8988T (cell line): Measurements from ENCODE around the gene RERE.

Experiments
- DNase-seq: peaks from one replicate; pipeline ENCODE4 v3.0.0; 2011

The RERE gene

DNA sequence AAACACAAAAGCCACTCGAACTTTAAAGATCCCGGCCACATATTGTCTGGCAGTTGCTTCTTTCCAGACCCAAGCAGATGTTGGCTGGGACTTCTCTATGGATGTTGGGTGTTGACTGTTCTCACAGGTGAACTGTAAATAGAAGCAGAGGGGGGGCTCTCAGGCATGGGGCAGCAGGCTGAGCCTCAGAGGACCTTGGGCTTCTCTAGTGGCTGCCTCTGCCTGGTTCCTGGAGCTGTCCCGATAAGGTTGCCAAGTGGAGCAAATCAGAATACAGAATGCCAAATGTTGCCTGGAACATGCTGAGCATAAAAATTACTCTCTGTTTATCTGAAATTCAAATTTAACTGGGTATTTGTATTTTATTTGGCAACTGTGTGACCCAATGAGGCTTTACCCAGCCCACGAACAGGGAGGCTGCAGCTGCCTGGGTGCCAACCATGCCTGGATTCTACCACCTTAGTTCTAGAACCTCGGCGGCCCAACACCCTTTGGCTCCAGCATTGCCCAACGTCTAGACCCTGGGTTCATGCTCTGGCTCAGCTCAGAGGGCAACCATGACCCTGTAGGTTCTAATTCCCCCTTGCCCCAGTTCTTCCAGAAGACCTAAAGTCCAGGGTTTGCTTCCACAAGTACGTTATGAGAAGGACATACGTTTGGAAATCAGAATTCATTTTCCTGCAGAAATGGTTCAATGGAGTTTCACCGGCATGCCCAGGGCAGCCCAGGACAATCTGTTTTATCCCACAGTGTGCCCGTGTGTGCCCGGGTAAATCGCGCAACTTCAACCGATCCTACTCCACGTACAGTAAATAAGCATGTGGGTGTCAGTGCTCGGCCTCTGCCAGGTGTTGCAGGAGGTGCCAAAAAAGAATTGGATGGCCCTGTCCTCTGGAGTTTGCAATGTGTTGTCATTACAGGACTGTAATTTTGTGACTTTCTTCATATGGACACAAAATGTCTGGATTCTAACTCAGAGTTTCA, 504.9 kb downstream of the RERE start:
- DNase-seq = no peak

DNA sequence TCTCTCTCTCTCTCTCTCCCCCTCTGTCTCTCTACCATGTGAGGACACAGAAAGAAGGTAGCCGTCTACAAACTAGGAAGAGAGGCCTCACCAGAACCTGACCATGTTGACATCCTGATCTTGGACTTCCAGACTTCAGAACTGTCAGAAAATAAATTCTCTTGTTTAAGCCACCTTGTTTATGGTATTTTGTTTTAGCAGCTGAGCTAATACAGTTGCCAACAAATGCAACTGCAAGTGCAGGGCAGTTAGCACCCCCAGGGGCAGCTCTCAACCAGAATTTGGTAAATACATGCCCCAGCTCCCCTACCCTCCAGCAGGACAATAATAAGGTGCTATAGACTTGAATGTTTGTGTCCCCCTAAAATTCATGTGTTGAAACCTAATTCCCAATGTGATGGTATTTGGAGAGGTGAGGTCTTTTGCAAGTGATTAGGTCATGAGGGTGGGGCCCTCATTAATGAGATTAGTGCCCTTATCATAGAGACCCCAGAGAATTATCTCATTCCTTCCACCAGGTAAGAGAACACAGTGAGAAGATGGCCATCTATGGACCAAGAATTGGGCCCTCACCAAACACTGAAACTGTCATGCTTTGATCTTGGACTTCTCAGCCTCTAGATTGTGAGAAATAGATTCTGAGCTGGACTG, 506.2 kb downstream of the RERE start:
- DNase-seq = no peak

DNA sequence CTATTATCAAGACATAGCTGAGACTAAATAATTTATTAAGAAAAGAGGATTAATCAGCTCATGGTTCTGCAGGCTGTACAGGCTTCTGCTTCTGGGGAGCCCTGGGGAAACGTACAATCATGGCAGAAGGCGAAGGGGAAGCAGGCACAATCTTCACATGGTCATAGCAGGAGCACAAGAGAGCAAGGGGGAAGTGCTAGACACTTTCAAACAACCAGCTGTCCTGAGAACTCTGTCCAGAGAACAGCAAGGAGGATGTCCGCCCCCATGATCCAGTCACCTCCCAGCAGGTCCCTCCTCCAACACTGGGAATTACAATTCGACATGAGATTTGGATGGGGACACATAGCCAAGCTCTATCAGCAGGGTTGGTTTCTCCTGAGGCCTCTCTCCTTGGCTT, 509.8 kb downstream of the RERE start:
- no peak for DNase-seq

DNA sequence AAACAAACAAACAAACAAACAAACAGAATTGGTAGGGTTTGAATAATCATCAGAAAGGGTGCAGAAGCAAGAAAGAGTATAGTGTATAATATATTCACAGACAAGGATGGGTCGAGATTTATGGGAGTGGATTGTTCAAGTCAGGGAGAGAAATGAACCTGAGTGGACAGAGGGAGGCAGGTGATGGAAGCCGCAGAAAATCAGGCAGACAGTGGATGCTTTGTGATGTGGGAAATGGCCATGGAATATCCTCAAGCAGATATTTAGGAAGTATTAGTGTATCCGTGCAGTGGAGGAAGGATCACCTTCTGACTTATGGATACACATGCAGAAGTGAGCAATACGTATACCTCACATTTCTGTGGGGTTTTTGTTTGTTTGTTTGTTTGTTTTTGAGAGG, 513.6 kb downstream of the RERE start:
- DNase-seq = no peak

DNA sequence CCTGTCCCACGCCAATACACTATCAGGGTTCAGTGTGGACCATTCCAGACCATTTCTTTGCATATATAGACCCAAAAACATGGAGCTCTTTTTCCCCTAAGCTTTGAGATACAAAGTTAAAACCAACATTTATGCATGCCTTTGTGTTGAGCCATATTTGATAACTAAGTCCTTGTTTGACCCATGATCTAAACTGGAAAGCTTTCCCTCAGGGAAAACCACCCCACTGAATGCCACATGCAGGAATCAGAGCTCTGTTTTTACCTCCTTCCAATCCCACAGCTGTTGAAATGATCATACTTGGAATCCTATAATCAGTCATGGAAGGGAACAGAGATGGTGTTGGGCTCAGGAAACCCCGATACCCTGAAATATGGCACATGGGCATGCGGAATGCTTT, 514.3 kb downstream of the RERE start:
- DNase-seq = no peak
